HG03196 (cell line): ENCODE measurements around the gene VAT1L.

Experiments used
- ATAC-seq: cut with Tn5 transposase; IDR thresholded peaks from one replicate; pipeline ENCODE4 v1.9.1; 2021; ENCODE audit not compliant: unreplicated experiment

Gene VAT1L, protein sequence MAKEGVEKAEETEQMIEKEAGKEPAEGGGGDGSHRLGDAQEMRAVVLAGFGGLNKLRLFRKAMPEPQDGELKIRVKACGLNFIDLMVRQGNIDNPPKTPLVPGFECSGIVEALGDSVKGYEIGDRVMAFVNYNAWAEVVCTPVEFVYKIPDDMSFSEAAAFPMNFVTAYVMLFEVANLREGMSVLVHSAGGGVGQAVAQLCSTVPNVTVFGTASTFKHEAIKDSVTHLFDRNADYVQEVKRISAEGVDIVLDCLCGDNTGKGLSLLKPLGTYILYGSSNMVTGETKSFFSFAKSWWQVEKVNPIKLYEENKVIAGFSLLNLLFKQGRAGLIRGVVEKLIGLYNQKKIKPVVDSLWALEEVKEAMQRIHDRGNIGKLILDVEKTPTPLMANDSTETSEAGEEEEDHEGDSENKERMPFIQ

DNA sequence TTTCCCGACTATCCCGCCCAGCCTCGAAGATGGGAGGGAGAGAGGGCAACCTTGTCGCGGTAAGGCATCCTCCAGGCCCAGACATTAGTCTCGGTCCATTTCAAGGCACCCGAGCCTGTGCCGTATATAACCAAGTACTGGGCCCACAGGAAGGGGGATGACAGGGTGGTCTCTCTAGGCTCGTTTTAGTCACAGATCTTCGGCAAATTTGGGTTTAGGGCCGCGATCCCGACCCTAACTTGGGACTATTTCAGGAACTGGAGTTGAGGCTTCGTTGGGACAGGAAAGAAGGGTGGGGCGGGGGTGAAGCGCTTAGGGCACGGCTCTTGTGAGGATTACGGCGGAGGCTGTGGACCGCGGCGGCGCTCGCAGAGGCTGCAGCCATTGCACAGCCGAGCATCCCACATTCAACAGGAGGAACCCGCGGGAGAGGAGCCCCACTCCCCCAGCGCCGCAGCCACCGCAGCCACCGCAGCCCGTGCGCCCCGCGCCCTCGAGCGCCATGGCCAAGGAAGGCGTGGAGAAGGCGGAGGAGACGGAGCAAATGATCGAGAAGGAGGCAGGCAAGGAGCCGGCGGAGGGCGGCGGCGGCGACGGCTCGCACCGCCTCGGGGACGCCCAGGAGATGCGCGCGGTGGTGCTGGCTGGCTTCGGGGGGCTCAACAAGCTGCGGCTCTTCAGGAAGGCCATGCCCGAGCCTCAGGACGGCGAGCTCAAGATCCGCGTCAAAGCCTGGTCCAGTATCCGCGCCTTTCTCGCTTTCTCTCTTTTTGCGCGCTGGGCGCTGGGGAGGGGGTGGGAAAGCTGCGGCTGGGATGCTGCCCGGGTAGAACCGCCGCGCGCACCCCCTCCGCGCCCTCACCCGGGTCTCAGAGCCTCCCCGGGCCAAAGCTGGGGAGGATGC is at the start of gene VAT1L:
TSS of gene VAT1L (plus strand) at position 384 of the 904 bp plus-strand sequence. CDS start at position 503, 119 bp downstream.
- ATAC-seq = no peak

DNA sequence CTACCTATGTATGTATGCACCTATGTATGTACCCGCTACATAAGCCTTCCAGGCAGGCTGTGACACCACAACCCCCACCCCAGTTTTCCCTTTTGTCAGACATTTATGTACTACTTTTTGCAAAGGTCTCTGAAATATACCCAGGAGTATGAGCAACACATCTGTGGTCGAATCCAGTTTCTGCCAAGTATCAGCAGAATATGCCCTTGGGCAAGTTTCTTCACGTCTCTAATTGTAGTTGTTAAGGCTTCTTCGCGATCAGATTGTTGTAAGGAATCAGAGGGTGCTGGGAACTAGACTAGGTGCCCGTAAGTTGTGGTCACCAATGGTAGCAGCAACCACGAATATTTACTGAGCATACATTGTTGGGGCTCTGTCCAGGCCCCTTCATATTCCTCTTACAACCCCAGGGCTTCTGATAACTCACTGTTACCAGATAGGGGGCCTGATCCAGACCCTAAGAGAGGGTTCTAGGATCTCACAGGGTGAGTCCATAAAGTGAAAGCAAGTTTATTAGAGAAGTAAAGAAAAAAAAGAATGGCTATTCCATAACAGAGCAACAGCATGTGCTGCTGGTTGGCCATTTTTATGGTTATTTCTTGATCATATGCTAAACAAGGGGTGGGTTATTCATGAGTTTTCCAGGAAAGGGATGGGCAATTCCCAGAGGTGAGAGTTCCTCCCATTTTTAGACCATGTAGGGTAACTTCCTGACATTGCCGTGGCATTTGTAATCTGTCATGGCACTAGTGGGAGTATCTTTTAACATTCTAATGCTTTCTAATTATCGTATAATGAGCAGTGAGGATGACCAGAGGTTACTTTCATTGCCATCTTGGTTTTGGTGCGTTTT is 49.4 kb upstream of the VAT1L start:
- ATAC-seq = no peak

DNA sequence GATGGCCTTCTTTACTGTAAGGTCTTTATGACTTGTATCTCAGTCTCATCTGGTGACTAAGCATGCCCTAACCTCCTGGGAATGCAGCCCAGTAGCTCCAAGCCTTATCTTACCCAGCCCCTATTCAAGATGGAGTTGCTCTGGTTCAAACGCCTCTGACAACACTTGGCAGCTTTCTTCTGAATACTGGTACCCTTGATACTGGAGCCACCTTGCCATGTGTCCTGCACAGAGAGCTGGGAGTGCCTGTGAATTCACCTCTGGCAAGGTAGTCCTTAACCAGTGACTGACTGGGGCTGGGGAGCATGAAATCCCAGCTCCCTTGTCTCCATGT is 48.8 kb upstream of the VAT1L start:
- no peak for ATAC-seq

DNA sequence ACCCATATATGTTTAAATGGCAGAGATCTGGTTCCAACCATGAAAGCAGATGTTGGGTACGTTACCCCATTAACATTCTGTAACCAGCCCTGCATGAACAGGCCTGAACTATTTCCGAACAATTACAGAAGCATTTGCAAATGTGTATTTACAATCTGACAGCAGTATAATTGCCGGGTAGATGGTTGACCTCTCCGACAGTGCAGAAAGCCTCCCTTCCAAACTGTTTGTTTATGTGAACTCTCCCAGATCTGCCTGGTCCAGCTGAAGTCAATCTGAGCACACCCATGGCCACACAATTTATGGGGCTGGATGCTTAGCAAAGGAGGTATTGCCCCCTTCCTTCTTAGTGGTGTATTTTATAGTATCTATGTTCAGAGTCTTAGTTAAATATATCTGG is 44.2 kb upstream of the VAT1L start:
- ATAC-seq = no peak

DNA sequence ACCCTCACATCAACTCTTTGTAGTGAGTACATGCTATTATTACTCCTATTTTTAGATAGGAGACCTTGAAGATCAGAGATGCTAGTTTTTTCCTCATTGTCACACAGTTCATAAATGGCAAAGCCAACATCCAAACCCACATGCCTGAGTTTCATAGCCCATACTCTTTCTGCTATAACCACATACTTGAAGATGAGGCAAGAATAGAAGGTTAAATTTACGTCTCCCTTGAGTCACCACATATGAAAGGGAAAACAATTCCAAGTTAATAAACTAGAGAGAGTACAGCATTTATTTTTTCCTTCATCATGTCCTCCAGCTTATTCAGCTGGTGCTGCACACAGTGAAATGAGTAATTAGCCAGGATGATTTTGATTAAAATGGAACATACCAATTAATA is 42.4 kb upstream of the VAT1L start:
- ATAC-seq = no peak

DNA sequence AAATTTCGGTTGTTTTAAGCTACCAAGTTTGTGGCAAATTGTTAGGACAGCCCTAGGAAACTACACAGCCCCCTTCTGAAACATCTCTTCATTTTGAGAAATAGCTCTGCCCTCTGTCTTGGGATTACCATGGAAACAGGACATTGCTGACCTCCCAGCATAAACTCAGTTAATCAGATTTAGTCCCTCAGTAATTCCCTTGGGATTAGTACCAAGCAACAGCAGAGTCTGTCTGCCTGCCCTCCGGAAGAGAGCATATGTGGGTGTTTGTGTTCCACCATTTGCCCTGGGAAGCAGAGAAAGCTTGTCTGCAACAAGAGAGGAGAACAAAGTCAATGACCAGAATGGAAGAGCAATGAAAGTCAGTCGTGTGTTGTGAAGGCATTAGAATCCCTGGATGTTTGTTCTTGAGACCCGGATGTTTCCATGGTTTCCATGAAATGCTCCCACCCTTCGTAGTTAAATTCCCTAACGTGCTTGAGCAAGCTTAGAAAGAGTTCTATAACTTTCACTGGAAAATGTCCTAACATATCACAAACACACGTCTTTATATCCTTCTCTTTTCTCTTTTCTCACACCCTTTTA is 39.9 kb upstream of the VAT1L start:
- no peak for ATAC-seq

DNA sequence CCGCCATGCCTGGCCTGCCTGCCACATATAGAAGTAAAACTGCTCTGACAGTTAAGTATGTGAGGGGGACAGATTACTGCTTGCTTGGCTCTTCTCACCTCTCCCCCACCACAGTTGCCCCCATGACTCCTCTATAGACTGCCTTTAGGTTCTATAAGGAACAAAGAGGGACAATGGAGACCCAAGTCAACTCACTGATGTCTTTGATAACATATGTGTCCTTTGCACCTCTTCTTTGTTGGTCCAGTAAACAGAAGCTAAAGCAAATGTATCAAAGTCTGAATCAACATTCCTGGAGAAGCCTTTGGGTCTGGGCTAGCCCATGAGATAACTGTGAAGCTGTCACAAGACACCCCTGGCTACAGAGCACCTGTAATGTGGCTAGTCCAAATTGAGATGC is 38.9 kb upstream of the VAT1L start:
- ATAC-seq = no peak

DNA sequence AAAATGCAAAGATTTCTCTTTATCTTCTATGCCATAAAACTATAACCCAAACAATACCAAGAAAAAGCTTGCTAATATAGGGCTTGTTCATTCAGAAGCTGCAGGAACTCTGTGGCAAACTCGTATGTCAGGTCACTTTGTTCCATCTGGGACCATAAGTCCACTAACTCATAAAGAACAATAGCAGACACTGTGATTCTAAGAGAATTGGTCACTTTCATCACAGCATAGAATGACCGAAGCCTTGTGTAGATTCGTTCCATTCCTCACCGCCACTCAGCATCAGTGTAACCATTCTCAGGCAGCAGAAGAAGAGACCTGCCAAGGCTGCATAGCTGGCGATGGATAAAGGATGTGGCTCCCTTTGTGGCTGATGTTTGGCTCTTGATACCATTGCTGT is 30.3 kb upstream of the VAT1L start:
- no peak for ATAC-seq

DNA sequence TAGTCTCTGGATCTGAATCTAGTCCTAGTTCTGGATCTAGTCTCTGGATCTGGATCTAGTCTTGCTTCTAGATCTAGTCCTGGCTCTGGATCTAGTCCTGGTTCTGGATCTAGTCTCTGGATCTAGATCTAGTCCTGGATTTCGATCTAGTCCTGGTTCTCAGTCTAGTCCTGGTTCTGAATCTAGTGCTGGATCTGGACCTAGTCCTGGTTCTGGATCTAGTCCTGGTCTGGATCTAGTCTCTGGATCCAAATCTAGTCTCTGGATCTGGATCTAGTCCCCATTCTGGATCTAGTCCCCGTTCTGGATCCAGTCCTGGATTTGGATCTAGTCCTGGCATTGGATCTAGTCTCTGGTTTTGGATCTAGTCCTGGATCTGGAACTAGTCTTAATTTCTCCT is 29.9 kb upstream of the VAT1L start:
- ATAC-seq = no peak

DNA sequence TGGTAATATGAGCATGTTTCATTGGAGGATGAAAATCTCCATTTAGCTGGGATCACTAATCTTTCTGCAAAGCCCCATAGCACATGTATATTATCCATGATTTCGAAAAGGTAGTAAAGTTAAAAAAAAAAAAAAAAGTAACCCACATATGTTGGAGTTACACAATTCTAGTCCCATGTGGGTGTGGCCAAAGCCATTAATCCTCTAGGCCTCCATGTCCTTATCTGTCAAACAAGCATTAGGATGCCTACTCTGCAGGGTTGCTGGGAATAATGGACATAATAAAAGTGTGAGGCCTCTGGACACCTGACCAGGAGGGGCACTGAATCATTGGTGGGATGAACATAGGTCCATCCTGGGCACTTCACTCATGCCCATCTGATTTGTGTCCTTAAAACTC is 29.2 kb upstream of the VAT1L start:
- no peak for ATAC-seq

DNA sequence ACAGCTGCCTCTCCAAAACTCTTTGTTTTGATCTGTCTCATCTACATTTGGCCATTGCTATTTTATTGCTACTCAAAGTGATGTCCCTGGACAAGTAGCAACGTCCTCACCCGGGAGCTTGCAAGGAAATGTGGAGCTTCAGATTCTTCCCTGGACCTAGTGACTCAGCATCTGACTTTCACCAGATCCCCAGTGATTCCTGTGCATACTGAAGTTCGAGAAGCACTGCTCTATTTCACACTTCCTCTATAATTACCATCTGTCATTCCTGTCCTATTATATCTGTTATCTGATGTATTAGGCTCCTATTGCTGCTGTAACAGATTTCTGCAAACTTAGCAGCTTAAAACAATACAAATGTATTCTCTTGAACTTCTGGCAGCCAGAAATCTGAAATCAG is 28.5 kb upstream of the VAT1L start:
- no peak for ATAC-seq

DNA sequence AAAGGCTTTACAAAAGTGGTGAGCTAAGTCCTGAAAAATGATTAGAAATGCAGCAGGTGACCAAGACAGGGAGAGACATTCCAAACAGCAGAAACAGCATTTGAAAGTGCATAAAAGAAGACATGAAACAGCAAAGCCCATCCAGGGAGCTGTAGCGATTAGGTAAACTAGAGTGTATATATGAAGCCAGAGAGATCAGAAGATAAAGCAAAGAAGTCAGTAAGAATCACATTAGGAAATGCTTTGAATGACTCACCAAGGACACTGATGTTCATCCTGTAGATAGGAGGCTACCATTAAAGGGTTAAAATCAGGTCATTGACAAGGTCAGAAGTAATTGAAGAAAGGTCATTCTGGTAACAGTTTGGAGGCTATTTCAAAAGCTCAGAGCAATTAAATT is 27.6 kb upstream of the VAT1L start:
- no peak for ATAC-seq

DNA sequence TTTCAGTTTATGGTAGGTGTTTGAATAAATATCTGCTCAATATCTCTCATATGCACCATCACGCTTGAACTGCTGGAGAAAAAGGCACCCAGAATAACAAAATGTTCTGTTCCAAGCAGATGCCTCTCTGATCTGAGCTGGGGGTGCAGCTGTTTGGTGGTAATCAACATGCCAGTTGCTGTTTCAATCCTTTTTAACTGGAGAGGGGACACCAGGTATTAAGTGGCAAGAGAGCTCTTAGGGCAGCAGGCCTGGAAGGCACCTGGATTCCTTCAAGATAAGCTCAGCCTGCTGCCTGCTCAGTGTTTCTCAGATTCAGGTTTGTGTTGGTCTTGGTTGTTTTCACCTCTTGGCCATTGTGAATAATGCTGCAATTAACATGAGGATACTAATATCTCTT is 27.2 kb upstream of the VAT1L start:
- no peak for ATAC-seq

DNA sequence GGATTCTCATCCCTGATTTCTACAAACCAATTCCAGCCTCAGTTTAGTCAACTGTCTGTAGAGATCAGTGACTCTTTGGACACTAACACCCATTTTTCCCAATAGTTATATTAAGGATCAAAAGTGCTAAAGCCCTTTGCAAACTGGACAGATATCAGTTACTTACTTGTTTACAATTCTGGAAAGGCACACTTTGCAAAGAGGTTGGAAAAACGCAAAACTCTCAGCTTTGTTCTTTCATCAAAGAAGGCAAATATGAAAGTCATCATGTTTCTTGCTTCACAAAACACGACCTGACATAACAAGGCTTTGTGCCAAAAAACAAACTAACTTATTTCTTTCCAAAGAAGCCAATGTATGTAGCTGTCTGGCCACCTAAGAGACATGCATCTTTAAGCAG is 26.1 kb upstream of the VAT1L start:
- ATAC-seq = no peak

DNA sequence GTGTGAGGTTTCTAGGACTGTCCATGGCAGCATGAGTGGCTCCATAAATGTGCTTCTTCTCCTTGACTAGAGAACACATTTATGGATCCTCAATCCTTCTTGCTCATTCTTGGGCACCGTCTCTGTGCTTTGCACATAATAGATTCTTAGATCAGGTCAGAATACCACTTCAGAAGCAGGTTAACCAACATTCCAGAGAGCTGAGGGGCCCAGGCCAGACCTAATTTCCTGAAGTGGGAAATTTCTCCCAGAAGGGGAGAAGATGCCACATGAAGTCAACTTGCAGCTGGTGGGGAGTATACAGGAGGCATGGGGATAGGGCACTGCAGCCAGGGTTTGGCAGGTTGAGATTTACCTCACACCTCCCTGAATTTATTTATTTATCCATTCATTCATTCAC is 24.4 kb upstream of the VAT1L start:
- ATAC-seq = no peak

DNA sequence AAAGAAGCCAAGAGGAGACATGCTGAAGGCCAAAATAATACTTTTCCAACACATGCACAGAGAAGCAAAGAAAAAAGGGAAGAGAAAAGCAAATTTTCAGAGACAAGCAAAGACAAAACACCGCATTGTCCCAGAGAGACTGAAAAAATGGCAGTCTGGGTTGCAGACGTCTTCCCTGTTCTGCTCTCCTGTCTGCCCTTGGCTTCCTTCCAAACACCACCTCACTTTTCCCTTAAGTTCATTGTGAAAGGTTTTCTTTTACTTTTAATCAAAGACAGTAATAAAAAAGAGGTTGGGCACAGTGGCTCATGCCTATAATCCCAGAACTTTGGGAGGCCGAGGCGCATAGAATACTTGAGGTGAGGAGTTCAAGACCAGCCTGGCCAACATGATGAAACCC is 21.2 kb upstream of the VAT1L start:
- ATAC-seq = no peak

DNA sequence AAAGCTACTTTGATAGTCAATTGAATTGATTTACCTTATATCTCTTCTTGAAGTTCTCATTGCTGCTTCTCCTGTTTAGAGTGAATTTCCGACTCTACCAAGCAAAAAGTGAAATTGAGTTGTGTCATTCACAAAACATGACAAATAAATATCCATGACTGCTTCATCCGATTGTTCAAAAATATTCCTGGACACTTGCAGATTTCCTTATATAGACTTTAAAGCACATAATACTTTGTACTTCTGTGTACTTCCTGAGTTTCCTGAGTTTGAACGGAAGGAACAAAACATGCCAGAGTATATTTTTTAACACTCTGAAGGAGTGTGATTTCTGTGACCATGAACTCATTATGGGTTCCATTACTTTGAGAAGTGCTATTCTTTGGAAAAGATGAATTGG is 20.5 kb upstream of the VAT1L start:
- no peak for ATAC-seq

DNA sequence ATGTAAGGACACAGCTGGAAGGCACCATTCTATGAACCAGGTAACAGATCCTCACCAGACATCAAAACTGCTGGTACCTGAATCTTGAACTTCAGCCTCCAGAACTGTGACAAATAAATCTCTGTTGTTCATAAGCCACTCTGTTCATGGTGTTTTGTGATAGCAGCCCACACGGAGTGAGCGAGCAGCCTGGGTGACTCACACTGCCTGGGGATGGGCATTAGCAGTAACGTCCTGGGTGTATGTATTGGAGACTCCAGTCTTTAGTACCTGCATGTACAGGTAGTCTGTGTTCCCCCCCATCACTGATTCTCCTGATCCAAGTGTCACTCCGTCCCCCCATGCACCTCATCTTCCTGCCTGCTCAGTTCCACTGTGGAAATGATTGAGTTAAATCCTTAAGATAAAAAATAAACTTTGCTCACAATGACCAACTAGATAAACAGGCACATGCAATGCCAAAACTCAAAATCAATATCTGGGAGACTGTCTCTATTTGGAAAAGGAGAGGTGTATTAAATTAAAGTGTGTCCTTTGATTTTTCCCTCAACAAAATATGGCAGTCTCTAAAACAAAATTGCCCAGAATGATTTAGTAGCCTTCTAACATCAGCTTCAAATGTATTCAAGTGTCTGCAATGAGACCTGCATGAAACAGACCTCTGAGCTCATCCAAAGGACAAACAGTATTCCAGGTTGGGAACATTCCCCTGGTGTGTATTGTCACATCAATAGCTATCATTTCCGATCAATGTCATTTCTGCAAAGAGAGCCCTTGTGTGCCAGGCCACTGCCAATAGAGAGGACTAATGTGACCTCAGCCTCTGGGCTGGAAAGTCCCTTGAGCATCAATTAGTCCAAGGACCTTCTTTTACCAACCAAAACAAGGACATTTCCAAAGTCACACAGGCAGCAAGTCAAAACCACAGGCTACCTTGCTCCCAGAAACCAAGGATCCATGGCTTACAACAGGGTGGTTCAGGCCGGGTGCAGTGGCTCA is 12.2 kb upstream of the VAT1L start:
- ATAC-seq = no peak

DNA sequence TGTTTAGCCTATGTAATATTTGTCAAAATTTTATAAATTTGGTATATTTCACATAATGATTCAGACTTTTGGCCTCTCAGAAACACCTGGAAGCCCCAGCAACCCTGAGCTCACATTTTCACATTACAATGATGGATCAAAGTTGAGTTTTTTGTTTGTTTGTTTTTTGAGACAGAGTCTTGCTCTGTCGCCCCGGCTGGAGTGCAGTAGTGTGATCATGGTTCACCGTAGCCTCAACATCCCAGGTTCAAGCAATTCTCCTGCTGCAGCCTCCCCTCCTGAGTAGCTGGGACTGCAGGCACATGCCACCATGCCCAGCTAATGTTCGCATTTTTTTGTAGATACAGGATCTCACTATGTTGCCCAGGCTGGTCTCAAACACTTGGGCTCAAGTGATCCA is 10.6 kb upstream of the VAT1L start:
- no peak for ATAC-seq

DNA sequence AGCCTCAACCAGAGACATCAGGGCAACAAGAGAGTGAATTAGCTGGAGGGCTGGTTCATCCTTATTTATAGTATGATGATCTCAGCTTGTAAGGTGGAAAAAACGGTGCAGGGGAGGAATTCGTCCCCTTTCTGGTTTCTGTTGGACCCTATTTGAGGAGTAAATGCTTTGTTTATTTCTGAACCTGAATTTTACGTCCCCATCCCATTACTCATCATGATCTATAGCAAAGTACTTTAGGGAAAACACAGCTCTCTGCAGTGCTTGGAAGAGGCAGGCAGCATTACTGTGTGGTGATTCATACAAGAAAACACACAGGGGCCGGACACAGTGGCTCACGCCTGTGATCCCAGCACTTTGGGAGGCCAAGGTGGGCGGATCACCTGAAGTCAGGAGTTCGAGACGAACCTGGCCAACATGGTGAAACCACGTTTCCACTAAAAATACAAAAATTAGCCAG is 8.0 kb upstream of the VAT1L start:
- no peak for ATAC-seq
